Measurements from ENCODE around the gene MYL4.

- TF ChIP-seq CTCF (IDR thresholded peaks at IDR 0.05; ENCODE audit: insufficient read depth, low read length), result no peak
- TF ChIP-seq POLR2AphosphoS5 (IDR thresholded peaks at IDR 0.05; ENCODE audit: low read depth), result no peak
These were observed 30.0 kb upstream of the MYL4 start for GRCh38 chr17:47179141-47179540.

Measured in HL-60 (cell line).